CD4-positive, CD25-positive, alpha-beta regulatory T cell (primary cell): ENCODE results near the gene TSPAN16. TPM values are rescaled to one million over a fixed set of nuclear protein-coding genes. Genes with fewer than 3 reads are reported as not detected.

ENCODE experiments used
- ATAC-seq, 2 donors: fragments of 150-1000 bp; cut with Tn5 transposase; one replicate each; pipeline ENCODE4 v1.10.0; 2021; ENCODE audit warnings: low read depth in 2 of 2, moderate number of reproducible peaks in 2 of 2, moderate library complexity in 1 of 2
- DNase-seq, 3 donors: peaks; one replicate each; pipeline versions ENCODE4 v3.0.0 to v3.0.0-alpha.2; 2012 to 2022; ENCODE audit warnings: mixed read lengths in 1 of 3
- H3K27ac ChIP-seq: one replicate; pipeline ENCODE4 v1.7.0; 2013; ENCODE audit warnings: mild to moderate bottlenecking, low read length; ENCODE audit not compliant: insufficient read depth, poor library complexity, severe bottlenecking
- H3K27me3 ChIP-seq: one replicate; pipeline ENCODE4 v1.7.0; 2013; ENCODE audit warnings: low read length; ENCODE audit not compliant: control insufficient read depth, insufficient read depth
- H3K36me3 ChIP-seq: one replicate; pipeline ENCODE4 v1.7.0; 2013; ENCODE audit warnings: mild to moderate bottlenecking, low read length, moderate library complexity; ENCODE audit not compliant: control insufficient read depth, insufficient read depth
- H3K4me1 ChIP-seq: 2 replicates; pipeline ENCODE4 v1.7.0; 2013; ENCODE audit warnings: mild to moderate bottlenecking, low read length; ENCODE audit not compliant: insufficient read depth, control insufficient read depth, poor library complexity, severe bottlenecking
- H3K4me3 ChIP-seq: one replicate; pipeline ENCODE4 v1.7.0; 2013; ENCODE audit warnings: low read depth, mild to moderate bottlenecking, low read length, moderate library complexity
- H3K9me3 ChIP-seq, 2 experiments: 1 replicate in 1 of 2; 2 replicates in 1 of 2; pipeline ENCODE4 v1.7.0; 2013; ENCODE audit warnings: low read length in 2 of 2, mild to moderate bottlenecking in 1 of 2, moderate library complexity in 1 of 2; ENCODE audit not compliant: control insufficient read depth in 2 of 2
- H3K27ac Mint-ChIP-seq, 3 donors: one replicate each; pipeline ENCODE4 v1.8.0; 2020 to 2022; ENCODE audit warnings: mild to moderate bottlenecking in 3 of 3, mixed read lengths in 3 of 3, moderate library complexity in 2 of 3
- H3K27me3 Mint-ChIP-seq: one replicate; pipeline ENCODE4 v1.8.0; 2022; ENCODE audit warnings: mild to moderate bottlenecking, mixed read lengths
- H3K36me3 Mint-ChIP-seq: one replicate; pipeline ENCODE4 v1.8.0; 2020; ENCODE audit warnings: mixed read lengths
- H3K4me1 Mint-ChIP-seq, 4 donors: one replicate each; pipeline ENCODE4 v1.8.0; 2020 to 2022; ENCODE audit warnings: mixed read lengths in 4 of 4, mild to moderate bottlenecking in 1 of 4
- H3K4me3 Mint-ChIP-seq, 4 donors: one replicate each; pipeline ENCODE4 v1.8.0; 2020 to 2022; ENCODE audit warnings: mild to moderate bottlenecking in 4 of 4, mixed read lengths in 4 of 4, moderate library complexity in 3 of 4
- H3K9me3 Mint-ChIP-seq, 7 donors: one replicate each; pipeline ENCODE4 v1.8.0; 2020 to 2022; ENCODE audit warnings: mixed read lengths in 7 of 7, mild to moderate bottlenecking in 3 of 7, moderate library complexity in 2 of 7
- polyA plus RNA-seq, 4 donors: library from polyadenylated mRNA; unstranded; fragments of 300-500 nt; fragmentation: Illumina TruSeq; gene quantifications; one replicate each; pipeline ENCODE4 v1.2.3, GENCODE V29; 2021
- total RNA-seq: library from RNA; stranded (reverse); gene quantifications from one replicate; pipeline ENCODE4 v1.2.3, GENCODE V29; 2022

Gene TSPAN16
- total and polyA plus RNA-seq, 5 donors from 2014 or later = not detected

DNA sequence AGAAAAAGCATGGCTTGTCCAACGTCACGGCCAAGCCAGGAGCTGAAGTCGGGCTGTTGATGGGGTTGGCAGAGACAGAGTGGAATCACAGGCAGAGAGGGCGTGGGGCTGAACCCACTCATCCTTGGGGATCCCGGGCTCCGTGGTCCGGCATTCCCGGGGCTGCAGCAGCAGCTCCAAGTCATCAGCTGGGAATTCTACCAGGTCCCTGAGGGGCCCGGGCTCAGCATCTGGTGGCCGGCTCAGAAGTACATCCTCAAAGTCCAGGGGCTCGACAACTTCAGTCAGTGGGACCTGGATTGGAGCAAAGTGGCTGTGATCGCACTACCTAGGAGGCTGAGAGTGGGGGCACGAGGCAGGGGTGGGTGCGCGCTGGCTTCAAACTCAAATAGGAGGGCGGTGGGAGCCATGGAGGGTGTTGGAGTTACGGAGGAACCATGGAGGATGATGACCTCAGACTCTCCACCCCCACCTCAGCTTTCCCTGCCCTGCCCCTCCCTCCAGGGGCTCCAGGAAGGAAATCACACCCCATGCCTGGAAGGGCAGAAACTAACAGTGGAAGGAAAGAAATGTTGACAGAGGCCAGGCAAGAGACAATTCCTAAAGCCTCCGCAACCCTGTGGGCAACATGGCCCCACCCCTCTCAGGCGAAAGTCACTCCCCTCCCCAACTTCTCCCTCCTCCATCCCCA is 43.1 kb upstream of the TSPAN16 start:
- Histone ChIP-seq H3K4me1 (no peaks in the 10 kb centered on the region), H3K27ac (no peak overlapping the region), H3K27me3 (no peaks in the 10 kb centered on the region), H3K36me3 (no peaks in the 10 kb centered on the region), H3K9me3 (no peaks in the 10 kb centered on the region), H3K4me3 (no peak overlapping the region)
- DNase-seq = no peak
- ATAC-seq = no peak
- Mint-ChIP-seq H3K27me3 (no peaks in the 10 kb centered on the region), H3K9me3 (no peaks in the 10 kb centered on the region), H3K4me1 (no peaks in the 10 kb centered on the region), H3K36me3 (no peaks in the 10 kb centered on the region), H3K27ac (peak overlapping the region in 1 of 3 donors; percentile 33), H3K4me3 (no peak overlapping the region)

DNA sequence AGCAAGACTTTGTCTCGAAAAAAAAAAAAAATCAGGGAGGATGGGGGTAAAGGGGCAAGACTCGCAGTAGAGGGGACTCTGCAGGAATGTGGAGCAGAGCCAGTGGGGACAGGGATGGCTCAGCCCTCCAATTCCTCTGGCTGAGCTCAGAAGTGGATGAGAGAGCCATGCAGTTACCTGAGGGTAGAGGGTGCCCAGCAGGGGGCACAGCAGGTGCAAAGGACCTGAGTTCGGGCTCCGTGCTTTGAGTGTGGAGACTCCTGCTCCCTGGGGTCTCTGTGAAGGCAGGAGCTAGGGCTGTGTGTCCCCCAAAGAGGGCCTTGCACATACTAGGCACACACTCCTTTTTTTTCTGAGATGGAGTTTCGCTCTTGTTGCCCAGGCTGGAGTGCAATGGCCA is 41.3 kb upstream of the TSPAN16 start:
- Mint-ChIP-seq H3K36me3 (no peaks in the 10 kb centered on the region), H3K4me1 (no peaks in the 10 kb centered on the region)
- ATAC-seq = no peak

DNA sequence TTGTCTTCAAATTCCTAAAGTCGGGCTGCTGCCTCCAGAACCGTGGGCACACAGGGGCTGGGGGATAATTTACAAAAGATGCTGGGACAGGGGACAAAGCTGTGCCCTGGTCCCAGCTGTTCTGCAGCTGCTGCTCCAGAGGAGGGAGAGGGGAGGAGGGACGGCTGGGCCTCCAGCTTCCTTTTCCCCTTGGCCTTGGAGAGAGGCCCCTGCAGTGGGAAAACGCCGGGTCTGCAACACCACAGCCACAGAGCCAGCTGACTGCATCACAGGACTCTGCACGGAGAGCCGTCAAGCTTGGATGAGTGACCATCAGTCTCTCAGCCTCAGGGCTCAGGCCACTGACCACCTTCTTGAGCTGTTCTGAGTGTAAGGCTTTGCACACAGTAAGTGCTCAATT is 39.8 kb upstream of the TSPAN16 start:
- no peaks in the 10 kb centered on the region for H3K9me3 ChIP-seq
- H3K36me3 ChIP-seq = no peaks in the 10 kb centered on the region
- Mint-ChIP-seq H3K36me3 (no peaks in the 10 kb centered on the region), H3K4me3 (no peak overlapping the region), H3K27ac (no peak overlapping the region), H3K27me3 (peaks cover 5% of the 10 kb centered on the region), H3K9me3 (no peaks in the 10 kb centered on the region), H3K4me1 (peaks cover 0 to 2% (median 0%) of the 10 kb centered on the region in 4 donors)
- ATAC-seq (no peak), DNase-seq (no peak)
- no peak overlapping the region for H3K27ac ChIP-seq
- no peak overlapping the region for H3K4me3 ChIP-seq
- no peaks in the 10 kb centered on the region for H3K4me1 ChIP-seq
- H3K27me3 ChIP-seq = no peaks in the 10 kb centered on the region

More for the DNA sequence above, 41.3 kb upstream of the TSPAN16 start:
- H3K27me3 ChIP-seq = no peaks in the 10 kb centered on the region
- no peak overlapping the region for H3K27ac ChIP-seq
- Mint-ChIP-seq H3K27me3 (peaks cover 5% of the 10 kb centered on the region), H3K4me3 (no peak overlapping the region), H3K27ac (no peak overlapping the region), H3K9me3 (no peaks in the 10 kb centered on the region)
- no peaks in the 10 kb centered on the region for H3K36me3 ChIP-seq
- no peak overlapping the region for H3K4me3 ChIP-seq
- no peaks in the 10 kb centered on the region for H3K9me3 ChIP-seq
- DNase-seq = no peak
- H3K4me1 ChIP-seq = no peaks in the 10 kb centered on the region

DNA sequence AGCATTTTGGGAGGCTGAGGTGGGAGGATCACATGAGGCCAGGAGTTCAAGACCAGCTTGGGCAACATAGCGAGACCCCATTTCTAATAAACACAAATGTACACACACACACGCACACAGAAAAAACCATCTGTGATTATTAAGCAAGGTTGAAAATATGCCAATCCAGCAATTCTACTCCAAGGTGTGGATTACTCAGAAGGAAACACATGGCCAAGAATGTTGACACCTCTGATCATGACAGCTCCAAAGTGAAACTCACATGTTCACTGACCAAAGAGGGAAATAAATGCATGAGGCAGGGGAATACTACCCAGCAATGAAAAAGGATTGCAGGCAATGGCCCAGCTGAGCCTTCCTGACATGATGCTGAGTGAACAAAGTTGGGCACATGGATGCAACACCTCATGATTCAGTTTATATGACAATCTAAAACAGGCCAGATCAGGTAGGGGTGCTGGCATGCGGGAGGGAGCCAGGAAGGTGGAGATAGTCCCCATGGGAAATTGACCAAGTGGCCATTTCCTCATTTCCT is 38.0 kb upstream of the TSPAN16 start:
- Mint-ChIP-seq H3K4me3 (no peak overlapping the region), H3K9me3 (no peaks in the 10 kb centered on the region), H3K4me1 (peaks cover 0 to 3% (median 0%) of the 10 kb centered on the region in 4 donors), H3K27ac (no peak overlapping the region), H3K36me3 (no peaks in the 10 kb centered on the region), H3K27me3 (peaks cover 5% of the 10 kb centered on the region)
- DNase-seq = no peak
- H3K27ac ChIP-seq = no peak overlapping the region
- no peaks in the 10 kb centered on the region for H3K36me3 ChIP-seq
- no peaks in the 10 kb centered on the region for H3K9me3 ChIP-seq
- H3K27me3 ChIP-seq = no peaks in the 10 kb centered on the region
- peaks cover 9% of the 10 kb centered on the region for H3K4me1 ChIP-seq
- no peak for ATAC-seq
- H3K4me3 ChIP-seq = no peak overlapping the region

DNA sequence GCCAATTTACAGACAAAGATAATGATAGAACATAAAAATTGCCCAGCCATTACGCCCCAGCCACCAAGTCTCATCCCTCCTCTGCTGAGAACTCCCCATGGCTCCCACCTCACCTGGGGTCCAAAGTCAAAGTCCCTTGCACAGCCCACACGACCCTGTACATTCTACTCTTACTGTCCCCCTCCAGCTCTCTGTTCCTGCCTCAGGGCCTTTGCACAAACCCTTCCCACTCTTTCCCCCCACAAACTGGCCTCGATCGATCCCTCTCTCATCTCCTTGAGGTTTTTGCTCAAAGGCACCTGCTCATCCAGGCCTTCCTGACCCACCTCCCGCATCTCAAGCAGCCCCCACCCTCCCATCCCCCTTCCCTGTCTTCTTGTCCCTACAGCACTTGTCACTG is 35.0 kb upstream of the TSPAN16 start:
- peak overlapping the region in 1 of 3 donors; percentile 51 for H3K27ac Mint-ChIP-seq
- peaks cover 9% of the 10 kb centered on the region for H3K4me1 ChIP-seq
- no peak overlapping the region for H3K4me3 ChIP-seq
- no peaks in the 10 kb centered on the region for H3K36me3 ChIP-seq
- H3K27ac ChIP-seq = no peak overlapping the region
- H3K27me3 Mint-ChIP-seq = peaks cover 5% of the 10 kb centered on the region
- H3K9me3 ChIP-seq = no peaks in the 10 kb centered on the region
- ATAC-seq (no peak), DNase-seq (no peak)
- no peaks in the 10 kb centered on the region for H3K9me3 Mint-ChIP-seq
- peaks cover 5% of the 10 kb centered on the region for H3K27me3 ChIP-seq
- H3K4me1 Mint-ChIP-seq = peaks cover 0 to 6% (median 0%) of the 10 kb centered on the region in 4 donors
- H3K4me3 Mint-ChIP-seq = peak overlapping the region; percentile 58 to 86 (median 74)
- H3K36me3 Mint-ChIP-seq = no peaks in the 10 kb centered on the region

DNA sequence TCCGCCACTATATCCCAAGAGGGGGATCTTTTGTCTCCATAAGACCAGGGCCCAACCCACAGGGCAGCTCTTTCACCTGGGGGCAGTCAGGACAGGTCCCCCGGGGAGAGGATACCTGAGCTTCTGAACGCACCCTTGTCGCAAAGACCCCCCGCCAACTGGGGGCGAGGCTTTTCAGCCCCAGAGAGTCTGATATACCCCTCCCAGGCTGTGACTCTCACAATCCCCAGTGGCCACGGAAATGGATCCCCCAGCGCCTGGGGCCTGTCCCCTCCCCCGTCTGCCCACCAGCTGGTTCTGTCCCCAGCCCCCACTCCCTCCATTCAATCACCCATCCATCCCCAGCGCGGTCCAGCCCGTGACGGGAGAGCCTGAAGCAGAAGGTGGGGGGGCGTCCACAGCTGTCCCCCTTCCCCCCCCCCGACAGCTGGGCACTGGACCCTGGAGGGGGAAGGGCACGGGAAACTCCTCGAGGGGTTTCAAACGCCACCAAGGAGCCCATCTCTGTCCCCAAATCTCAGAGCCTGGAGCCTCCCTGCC is 34.5 kb upstream of the TSPAN16 start:
- DNase-seq = no peak
- H3K4me1 ChIP-seq = peaks cover 9% of the 10 kb centered on the region
- Mint-ChIP-seq H3K4me1 (peaks cover 0 to 6% (median 0%) of the 10 kb centered on the region in 4 donors), H3K36me3 (no peaks in the 10 kb centered on the region), H3K27me3 (peaks cover 8% of the 10 kb centered on the region), H3K9me3 (no peaks in the 10 kb centered on the region), H3K4me3 (peak overlapping the region; percentile 58 to 86 (median 74)), H3K27ac (no peak overlapping the region)
- H3K27me3 ChIP-seq = peaks cover 5% of the 10 kb centered on the region
- no peak for ATAC-seq
- H3K4me3 ChIP-seq = no peak overlapping the region
- H3K27ac ChIP-seq = no peak overlapping the region
- H3K9me3 ChIP-seq = no peaks in the 10 kb centered on the region
- H3K36me3 ChIP-seq = no peaks in the 10 kb centered on the region

DNA sequence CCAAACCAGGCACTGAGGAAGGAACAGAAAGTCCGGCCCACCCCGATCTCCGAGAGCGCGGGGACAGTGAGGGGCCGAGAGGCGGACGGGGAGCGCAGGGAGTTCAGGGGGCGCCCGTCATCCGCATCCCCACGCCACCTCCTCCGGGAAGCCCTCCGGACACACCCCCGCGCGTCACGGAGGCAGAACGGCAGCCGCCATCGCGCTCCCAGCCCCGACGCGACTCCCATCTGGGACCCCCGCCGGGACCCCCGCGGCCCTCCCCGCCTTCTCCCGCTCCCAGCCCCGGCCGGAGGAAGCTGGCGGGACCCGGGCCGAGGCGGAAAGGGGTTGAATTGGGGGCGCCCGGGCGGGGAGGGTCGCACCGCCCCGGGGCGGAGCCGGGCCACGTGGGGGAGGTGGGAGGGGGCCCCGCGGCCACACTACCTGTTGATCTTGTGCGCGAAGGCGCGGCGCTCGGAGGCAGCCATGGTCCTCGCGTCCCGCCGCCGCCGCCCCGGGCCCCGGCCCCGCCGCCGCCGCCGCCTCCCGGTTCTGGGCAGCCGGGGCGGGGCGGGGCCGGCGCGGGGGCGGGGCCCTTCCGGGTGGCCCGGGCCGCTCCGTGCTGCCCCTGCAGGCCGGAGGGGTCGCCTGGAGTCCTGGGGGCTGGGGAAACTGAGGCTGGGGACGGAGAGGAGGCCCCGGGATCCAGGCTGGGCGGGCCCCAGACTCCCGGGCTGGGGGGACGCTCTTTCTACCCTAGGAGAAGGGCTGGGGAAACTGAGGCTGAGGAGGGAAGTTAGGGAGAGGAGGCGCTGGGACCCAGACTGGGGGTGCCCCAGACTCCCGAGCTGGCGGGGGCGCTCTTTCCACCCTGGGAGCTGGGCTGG is 33.8 kb upstream of the TSPAN16 start, which contains the start of gene DOCK6:
DOCK6 (minus strand) TSS at position 554 of the 869 bp plus-strand sequence; CDS start at position 470, 84 bp downstream.
- Mint-ChIP-seq H3K27me3 (peaks cover 14% of the 10 kb centered on the region), H3K4me1 (peaks cover 0 to 6% (median 0%) of the 10 kb centered on the region in 4 donors), H3K4me3 (peak within 1 kb of the TSS; percentile 58 to 87 (median 81)), H3K9me3 (peaks cover 0 to 2% (median 0%) of the 10 kb centered on the region in 7 donors), H3K27ac (peak within 1 kb of the TSS in 1 of 3 donors; percentile 65), H3K36me3 (no peaks in the 10 kb centered on the region)
- Histone ChIP-seq H3K36me3 (no peaks in the 10 kb centered on the region), H3K4me3 (no peak within 1 kb of the TSS), H3K27ac (no peak within 1 kb of the TSS), H3K4me1 (peaks cover 9% of the 10 kb centered on the region), H3K27me3 (peaks cover 5% of the 10 kb centered on the region), H3K9me3 (no peaks in the 10 kb centered on the region)
- DNase-seq = no peak
- peak; percentile 31 to 57 for ATAC-seq
